Suprapubic skin (tissue), 4 donors: ENCODE data around the gene NUP210L. TPM values are rescaled to one million over a fixed set of nuclear protein-coding genes. Genes with fewer than 3 reads are reported as not detected.

Experiments
- DNase-seq, 2 donors: peaks; one replicate each; pipeline ENCODE4 v3.0.0-alpha.2; 2019; ENCODE audit warnings: low spot score in 2 of 2
- H3K27ac ChIP-seq: fragments of 200-600 bp; sonication (generic); one replicate; pipeline ENCODE4 v1.5.1; 2019
- H3K27me3 ChIP-seq: fragments of 200-600 bp; sonication (generic); one replicate; pipeline ENCODE4 v1.5.1; 2019
- H3K36me3 ChIP-seq: fragments of 200-600 bp; sonication (generic); one replicate; pipeline ENCODE4 v1.5.1; 2019
- H3K4me1 ChIP-seq: fragments of 200-600 bp; sonication (generic); one replicate; pipeline ENCODE4 v1.5.1; 2019
- H3K4me3 ChIP-seq: fragments of 200-600 bp; sonication (generic); one replicate; pipeline ENCODE4 v1.5.1; 2019; ENCODE audit warnings: mild to moderate bottlenecking
- H3K9me3 ChIP-seq: fragments of 200-600 bp; sonication (generic); one replicate; pipeline ENCODE4 v1.5.1; 2019
- CTCF ChIP-seq, 2 donors: fragments of 200-600 bp in 1 of 2; fragments of 450-650 bp in 1 of 2; sonication (generic) in 1 of 2; IDR thresholded peaks; one replicate each; pipeline ENCODE4 v1.5.1; 2016 to 2019; ENCODE audit warnings: antibody characterized with exemption in 2 of 2, mild to moderate bottlenecking in 1 of 2, moderate library complexity in 1 of 2
- EP300 ChIP-seq: sonication (generic); formaldehyde crosslinking; IDR thresholded peaks from one replicate; pipeline ENCODE4 v1.6.1; 2017; ENCODE audit warnings: antibody characterized with exemption
- POLR2A ChIP-seq, 2 donors: fragments of 450-650 bp; IDR thresholded peaks; one replicate each; pipeline ENCODE4 v1.6.1; 2017; ENCODE audit warnings: antibody characterized with exemption in 2 of 2, mild to moderate bottlenecking in 2 of 2, moderate library complexity in 2 of 2
- POLR2AphosphoS5 ChIP-seq, 3 donors: sonication (generic); formaldehyde crosslinking; IDR thresholded peaks; one replicate each; pipeline ENCODE4 v1.6.1; 2017; ENCODE audit warnings: antibody characterized with exemption in 3 of 3
- WGBS: methylation state at CpG from one replicate; pipeline ENCODE4 v1.1.5; 2018; 5-methylcytosine and 5-hydroxymethylcytosine counted together
- total RNA-seq, 4 donors: library from RNA; depleted of rRNA; stranded (reverse); fragments of >200 nt; gene quantifications; one replicate each; pipeline ENCODE4 v1.1.0, GENCODE V29; 2016

The NUP210L gene
- total RNA-seq, 4 donors from 2014 or later: not detected

DNA sequence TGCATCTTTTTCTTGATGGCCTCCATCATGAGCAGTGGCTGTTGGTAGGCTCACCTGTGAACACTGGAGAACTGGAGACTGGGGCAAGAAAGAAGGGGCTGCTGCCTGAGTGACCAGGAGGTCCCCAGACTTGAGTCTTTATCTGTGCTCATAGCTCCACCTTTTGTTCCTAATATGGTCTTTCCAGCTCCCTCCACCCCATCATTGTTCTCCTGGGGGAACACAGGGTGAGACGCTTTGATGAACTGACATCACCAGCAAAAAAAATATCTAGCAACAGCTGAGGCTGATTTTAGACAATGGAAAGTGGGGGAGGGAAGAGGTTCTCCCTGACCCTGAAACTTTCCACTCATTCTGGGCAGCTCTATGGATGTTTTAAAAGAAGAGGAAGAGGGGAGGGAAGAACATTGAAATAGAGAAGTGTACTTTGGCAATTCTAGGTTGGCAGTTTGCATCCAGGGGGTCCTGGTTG is 37.2 kb upstream of the NUP210L start, which contains the start of gene TPM3:
Gene TPM3, minus strand, starts transcription at position 111 of the 472 bp plus-strand sequence. Its CDS starts 82 bp downstream, at position 29.
- TF ChIP-seq POLR2AphosphoS5 (IDR thresholded peaks at IDR 0.05): no peak
- no peak for TF ChIP-seq CTCF (IDR thresholded peaks at IDR 0.05)
- no peak for TF ChIP-seq POLR2A (IDR thresholded peaks at IDR 0.05)
- no peak for TF ChIP-seq EP300
- 47% methylated on average over 1 of the region's 1 CpG for WGBS
- Histone ChIP-seq H3K27me3 (no peaks in the 10 kb centered on the region), H3K36me3 (no peaks in the 10 kb centered on the region), H3K4me1 (peaks cover 12% of the 10 kb centered on the region), H3K9me3 (no peaks in the 10 kb centered on the region), H3K27ac (no peak within 1 kb of the TSS), H3K4me3 (no peak within 1 kb of the TSS)
- DNase-seq: no peak

DNA sequence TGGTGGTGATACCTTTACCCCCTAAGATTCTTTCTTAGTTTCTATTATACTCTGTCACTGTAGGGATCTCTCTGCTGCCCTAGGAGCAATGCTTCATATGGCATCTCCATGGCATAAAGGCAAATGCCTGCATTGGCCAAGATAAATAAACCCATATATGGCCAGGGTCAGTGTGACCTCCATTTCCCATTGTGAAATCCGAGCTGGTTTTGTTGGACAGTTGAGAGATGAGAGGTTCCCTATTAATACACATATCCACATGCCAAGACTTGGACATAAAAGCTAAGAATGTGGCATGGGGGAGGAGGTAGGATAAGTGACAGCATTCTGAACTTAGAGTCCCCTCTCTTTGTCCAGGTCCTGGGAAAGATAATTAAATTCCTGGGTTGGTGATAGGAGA is 35.7 kb upstream of the NUP210L start:
- DNase-seq: no peak
- no peaks in the 10 kb centered on the region for H3K27me3 ChIP-seq
- no peak overlapping the region for H3K4me3 ChIP-seq
- no peaks in the 10 kb centered on the region for H3K36me3 ChIP-seq
- 44% methylated on average over 1 of the region's 1 CpG for WGBS
- TF ChIP-seq CTCF (IDR thresholded peaks at IDR 0.05) (no peak), EP300 (no peak), POLR2AphosphoS5 (IDR thresholded peaks at IDR 0.05) (no peak), POLR2A (IDR thresholded peaks at IDR 0.05) (no peak)
- H3K27ac ChIP-seq: no peak overlapping the region
- no peaks in the 10 kb centered on the region for H3K9me3 ChIP-seq
- H3K4me1 ChIP-seq: peaks cover 9% of the 10 kb centered on the region

DNA sequence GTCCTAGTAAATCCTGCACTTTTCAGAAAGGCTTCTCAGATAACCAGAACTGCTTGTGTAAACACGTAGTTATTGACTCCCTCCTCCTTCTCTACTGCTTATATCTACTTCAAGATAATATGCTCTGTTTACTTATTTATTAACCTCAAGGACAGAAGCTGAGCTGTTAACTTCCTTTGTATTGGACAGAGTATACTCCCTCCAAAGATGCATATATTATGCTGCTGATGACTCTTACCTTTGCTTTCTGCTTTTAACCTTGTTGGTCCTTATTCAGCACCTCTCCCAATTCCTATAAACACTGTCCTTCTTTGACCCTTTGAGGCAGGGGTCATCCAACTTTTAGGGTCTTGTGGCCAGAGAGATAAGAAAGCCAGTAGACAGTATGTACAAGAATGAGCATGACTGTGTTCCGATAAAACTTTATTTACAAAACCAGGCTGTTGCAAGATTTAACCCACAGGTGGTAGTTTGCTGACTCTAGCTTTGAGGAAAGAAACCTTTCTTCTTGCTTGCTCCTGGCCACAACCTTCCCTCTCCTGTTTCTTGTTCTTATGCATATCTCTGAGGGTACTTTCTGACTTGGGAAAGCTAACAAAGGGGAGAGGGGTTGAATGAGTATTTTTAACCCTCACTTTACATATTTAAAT is 32.1 kb upstream of the NUP210L start:
- 52% methylated on average over 2 of the region's 2 CpGs for WGBS
- no peaks in the 10 kb centered on the region for H3K9me3 ChIP-seq
- H3K4me3 ChIP-seq: no peak overlapping the region
- peaks cover 9% of the 10 kb centered on the region for H3K4me1 ChIP-seq
- TF ChIP-seq POLR2AphosphoS5 (IDR thresholded peaks at IDR 0.05): no peak
- TF ChIP-seq CTCF (IDR thresholded peaks at IDR 0.05): no peak
- no peak for TF ChIP-seq EP300
- TF ChIP-seq POLR2A (IDR thresholded peaks at IDR 0.05): no peak
- H3K27me3 ChIP-seq: no peaks in the 10 kb centered on the region
- H3K36me3 ChIP-seq: no peaks in the 10 kb centered on the region
- H3K27ac ChIP-seq: no peak overlapping the region
- no peak for DNase-seq

DNA sequence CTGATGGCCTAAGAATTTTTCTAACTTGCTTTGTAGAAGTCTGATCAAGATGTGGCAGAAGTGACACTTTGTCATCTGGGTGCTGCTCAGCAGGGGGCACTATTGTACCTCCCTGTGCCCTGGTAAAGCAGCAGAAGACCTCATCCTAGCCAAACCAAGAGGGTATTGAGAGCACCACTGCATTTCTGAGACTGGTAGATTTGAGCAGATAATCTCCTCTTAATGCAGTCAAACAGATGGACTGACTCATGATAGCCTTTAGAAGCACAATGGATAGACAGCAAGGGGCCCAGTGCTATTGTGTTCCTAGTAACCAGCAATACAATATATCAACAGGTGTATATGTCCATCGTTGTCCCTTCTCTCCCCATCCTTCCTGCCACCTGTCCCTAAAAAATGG is 31.3 kb upstream of the NUP210L start:
- Histone ChIP-seq H3K27me3 (no peaks in the 10 kb centered on the region), H3K36me3 (no peaks in the 10 kb centered on the region), H3K4me1 (peaks cover 17% of the 10 kb centered on the region), H3K4me3 (no peak overlapping the region), H3K27ac (no peak overlapping the region), H3K9me3 (no peaks in the 10 kb centered on the region)
- WGBS: 62% methylated on average over 1 of the region's 1 CpG
- TF ChIP-seq POLR2AphosphoS5 (IDR thresholded peaks at IDR 0.05): no peak
- no peak for TF ChIP-seq EP300
- peak in 1 of 2 donors; percentile 38 for TF ChIP-seq CTCF (IDR thresholded peaks at IDR 0.05)
- TF ChIP-seq POLR2A (IDR thresholded peaks at IDR 0.05): no peak
- DNase-seq: no peak

DNA sequence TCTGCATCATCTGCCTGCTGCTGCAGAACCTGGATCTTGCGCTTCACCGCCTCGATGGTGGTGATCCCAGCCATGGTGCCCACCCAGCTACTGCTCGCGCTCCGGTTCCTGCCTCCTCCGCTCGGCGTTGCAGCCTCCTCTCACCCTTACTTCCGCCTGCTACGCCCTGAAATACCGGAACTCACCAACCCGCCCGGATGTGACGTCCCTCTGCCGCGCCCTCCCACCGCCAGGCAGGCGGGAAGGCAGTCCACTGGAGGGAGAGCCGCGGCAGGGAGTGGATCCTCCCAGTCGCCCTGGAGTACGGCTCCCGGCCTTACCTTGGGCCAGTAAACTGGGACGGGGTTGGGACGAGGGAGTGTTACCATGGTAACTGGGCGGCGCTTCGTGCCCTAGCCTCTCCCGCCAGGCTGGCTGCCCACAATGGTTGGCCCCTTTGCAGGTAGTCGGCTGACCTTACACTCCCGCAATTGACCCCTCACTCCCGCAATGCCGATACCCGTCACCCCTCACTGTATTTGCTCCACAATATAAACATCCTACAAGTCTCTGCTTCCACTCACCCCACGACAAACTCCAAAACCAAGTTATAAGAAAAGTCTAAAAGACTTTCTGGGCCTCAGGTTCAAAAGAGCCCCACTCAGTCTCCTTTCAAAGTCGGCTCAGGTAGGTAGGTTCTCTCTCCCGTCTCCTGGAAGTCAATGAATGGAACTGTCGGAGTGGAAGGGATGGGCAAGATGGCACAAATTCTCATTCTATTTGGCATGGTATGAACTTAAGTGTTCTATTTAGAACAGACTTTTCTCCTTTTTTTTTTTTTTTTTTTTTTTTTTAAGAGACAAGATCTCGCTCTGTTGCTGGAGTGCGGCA is 28.4 kb upstream of the NUP210L start:
- H3K4me3 ChIP-seq: peak overlapping the region; percentile 73
- WGBS: 7% methylated on average over 28 of the region's 41 CpGs
- H3K27ac ChIP-seq: peak overlapping the region; percentile 87
- H3K27me3 ChIP-seq: no peaks in the 10 kb centered on the region
- H3K36me3 ChIP-seq: no peaks in the 10 kb centered on the region
- no peaks in the 10 kb centered on the region for H3K9me3 ChIP-seq
- peak; percentile 97 to 98 for DNase-seq
- peaks cover 45% of the 10 kb centered on the region for H3K4me1 ChIP-seq
- TF ChIP-seq POLR2AphosphoS5 (IDR thresholded peaks at IDR 0.05): peak in 2 of 3 donors; percentile 94
- no peak for TF ChIP-seq CTCF (IDR thresholded peaks at IDR 0.05)
- TF ChIP-seq POLR2A (IDR thresholded peaks at IDR 0.05): peak; percentile 50 to 97
- peak; percentile 16 for TF ChIP-seq EP300
